Measurements from ENCODE around the gene HLA-DOB.
"Not testable (repeated sequence)": the region's sequence is repeated elsewhere in the genome, so short reads cannot be mapped to it uniquely, and the experiment has no call there.

The HLA-DOB gene

GRCh38 chr6:32794510-32794909 is 22.3 kb downstream of the HLA-DOB start:
- DNase-seq (ENCODE audit: low spot score) = no peak
- TF ChIP-seq CTCF (IDR thresholded peaks at IDR 0.05; ENCODE audit: extremely low read depth, missing control alignments) = no peak

- TF ChIP-seq CTCF (IDR thresholded peaks at IDR 0.05; ENCODE audit: extremely low read depth, missing control alignments) = no peak
Measured at GRCh38 chr6:32792901-32793435, 23.8 kb downstream of the HLA-DOB start.

GRCh38 chr6:32790306-32790705 is 26.5 kb downstream of the HLA-DOB start:
- no peak for TF ChIP-seq CTCF (IDR thresholded peaks at IDR 0.05; ENCODE audit: extremely low read depth, missing control alignments)
- no peak for DNase-seq (ENCODE audit: low spot score)

More at GRCh38 chr6:32792901-32793435, 23.8 kb downstream of the HLA-DOB start:
- no peak for DNase-seq (ENCODE audit: low spot score)

GRCh38 chr6:32785781-32786533 is 30.8 kb downstream of the HLA-DOB start:
- DNase-seq (ENCODE audit: low spot score) = peak; percentile 63

GRCh38 chr6:32782923-32783322 is 33.9 kb downstream of the HLA-DOB start:
- not testable (repeated sequence) for DNase-seq (ENCODE audit: low spot score)

More at GRCh38 chr6:32785781-32786533, 30.8 kb downstream of the HLA-DOB start:
- peak; percentile 42 for TF ChIP-seq CTCF (IDR thresholded peaks at IDR 0.05; ENCODE audit: extremely low read depth, missing control alignments)

- no peak for TF ChIP-seq CTCF (IDR thresholded peaks at IDR 0.05; ENCODE audit: extremely low read depth, missing control alignments)
- no peak for DNase-seq (ENCODE audit: low spot score)
Measured at GRCh38 chr6:32779036-32779435, 37.8 kb downstream of the HLA-DOB start.

GRCh38 chr6:32775071-32775470 is 41.7 kb downstream of the HLA-DOB start:
- DNase-seq (ENCODE audit: low spot score) = no peak
- no peak for TF ChIP-seq CTCF (IDR thresholded peaks at IDR 0.05; ENCODE audit: extremely low read depth, missing control alignments)

- DNase-seq (ENCODE audit: low spot score) = no peak
- no peak for TF ChIP-seq CTCF (IDR thresholded peaks at IDR 0.05; ENCODE audit: extremely low read depth, missing control alignments)
Measured at GRCh38 chr6:32774426-32774825, 42.4 kb downstream of the HLA-DOB start.
